VCaP (cell line): ENCODE data around the gene XYLT1.

Experiments used
- H3K27ac ChIP-seq: fragments of 450-650 bp; 2 replicates; pipeline ENCODE4 v1.5.1; 2017
- TF ChIP-seq, protein P1 (sequence below): fragments of 450-650 bp; conservative IDR thresholded peaks from 2 replicates; pipeline ENCODE4 v1.5.1; 2017; ENCODE audit warnings: mild to moderate bottlenecking, moderate library complexity

XYLT1 gene

DNA sequence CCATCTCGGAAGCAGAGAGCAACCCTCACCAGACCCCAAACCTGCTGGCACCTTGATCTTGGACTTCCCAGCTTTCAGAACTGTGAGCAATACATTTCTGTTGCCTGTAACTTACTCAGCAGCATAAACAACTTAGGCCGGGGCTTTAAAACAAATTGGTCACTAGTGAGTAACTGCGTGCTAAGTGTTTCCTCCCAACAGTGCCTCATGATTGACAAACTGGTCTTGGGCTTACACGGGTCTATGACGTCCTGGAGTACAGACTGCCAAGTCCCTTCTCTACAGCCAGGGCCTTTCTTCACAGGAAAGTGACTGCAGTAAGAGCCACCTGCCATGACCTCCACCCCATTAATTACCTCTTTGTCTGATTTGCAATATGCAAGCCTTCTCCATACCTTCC is 136.7 kb downstream of the XYLT1 start:
- no peak overlapping the region for H3K27ac ChIP-seq

GRCh38 chr16:17333229-17333628 is 137.5 kb downstream of the XYLT1 start:
- no peak overlapping the region for H3K27ac ChIP-seq
- TF ChIP-seq, protein P1, sequence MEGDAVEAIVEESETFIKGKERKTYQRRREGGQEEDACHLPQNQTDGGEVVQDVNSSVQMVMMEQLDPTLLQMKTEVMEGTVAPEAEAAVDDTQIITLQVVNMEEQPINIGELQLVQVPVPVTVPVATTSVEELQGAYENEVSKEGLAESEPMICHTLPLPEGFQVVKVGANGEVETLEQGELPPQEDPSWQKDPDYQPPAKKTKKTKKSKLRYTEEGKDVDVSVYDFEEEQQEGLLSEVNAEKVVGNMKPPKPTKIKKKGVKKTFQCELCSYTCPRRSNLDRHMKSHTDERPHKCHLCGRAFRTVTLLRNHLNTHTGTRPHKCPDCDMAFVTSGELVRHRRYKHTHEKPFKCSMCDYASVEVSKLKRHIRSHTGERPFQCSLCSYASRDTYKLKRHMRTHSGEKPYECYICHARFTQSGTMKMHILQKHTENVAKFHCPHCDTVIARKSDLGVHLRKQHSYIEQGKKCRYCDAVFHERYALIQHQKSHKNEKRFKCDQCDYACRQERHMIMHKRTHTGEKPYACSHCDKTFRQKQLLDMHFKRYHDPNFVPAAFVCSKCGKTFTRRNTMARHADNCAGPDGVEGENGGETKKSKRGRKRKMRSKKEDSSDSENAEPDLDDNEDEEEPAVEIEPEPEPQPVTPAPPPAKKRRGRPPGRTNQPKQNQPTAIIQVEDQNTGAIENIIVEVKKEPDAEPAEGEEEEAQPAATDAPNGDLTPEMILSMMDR, result no peak

More for the DNA sequence above, 136.7 kb downstream of the XYLT1 start:
- TF ChIP-seq, protein P1, result no peak

DNA sequence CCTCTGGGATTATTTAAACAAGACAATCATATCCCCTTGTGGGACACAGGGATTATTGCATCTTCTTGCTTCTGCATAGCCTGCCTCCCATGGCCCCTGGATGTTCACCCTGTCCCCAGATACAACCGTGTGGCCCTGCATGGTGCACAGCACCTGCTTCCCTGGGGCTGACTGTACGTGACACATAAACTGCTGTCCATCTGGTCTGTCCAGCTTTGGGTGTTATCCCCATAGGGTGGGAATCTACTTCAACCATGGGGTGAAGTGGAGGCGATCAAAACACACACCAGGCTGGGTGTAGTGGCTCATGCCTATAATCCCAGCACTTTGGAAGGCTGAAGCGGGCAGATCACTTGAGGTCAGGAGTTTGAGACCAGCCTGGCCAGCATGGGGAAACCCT is 138.8 kb downstream of the XYLT1 start:
- no peak overlapping the region for H3K27ac ChIP-seq
- TF ChIP-seq, protein P1, result no peak

GRCh38 chr16:17331071-17331607 is 139.6 kb downstream of the XYLT1 start:
- TF ChIP-seq, protein P1, result no peak
- H3K27ac ChIP-seq, result no peak overlapping the region

DNA sequence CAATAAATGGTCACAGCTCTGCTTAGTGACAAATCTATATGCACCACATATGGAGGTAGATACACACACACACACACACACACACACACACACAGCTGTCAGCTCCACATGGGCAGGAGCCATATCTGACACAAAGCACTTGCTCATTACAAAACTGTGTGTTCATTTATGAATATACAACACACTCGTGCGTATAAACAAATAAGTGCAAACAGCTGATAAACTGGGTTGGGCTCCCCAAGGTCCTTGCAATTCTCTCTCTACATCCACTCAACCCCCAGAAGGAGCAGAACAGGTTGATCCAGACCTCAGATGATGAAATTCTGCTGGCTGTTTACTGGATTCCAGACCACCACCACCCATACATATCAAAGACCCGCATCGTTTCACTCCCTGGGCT is 140.7 kb downstream of the XYLT1 start:
- TF ChIP-seq, protein P1, result no peak
- H3K27ac ChIP-seq, result no peak overlapping the region

DNA sequence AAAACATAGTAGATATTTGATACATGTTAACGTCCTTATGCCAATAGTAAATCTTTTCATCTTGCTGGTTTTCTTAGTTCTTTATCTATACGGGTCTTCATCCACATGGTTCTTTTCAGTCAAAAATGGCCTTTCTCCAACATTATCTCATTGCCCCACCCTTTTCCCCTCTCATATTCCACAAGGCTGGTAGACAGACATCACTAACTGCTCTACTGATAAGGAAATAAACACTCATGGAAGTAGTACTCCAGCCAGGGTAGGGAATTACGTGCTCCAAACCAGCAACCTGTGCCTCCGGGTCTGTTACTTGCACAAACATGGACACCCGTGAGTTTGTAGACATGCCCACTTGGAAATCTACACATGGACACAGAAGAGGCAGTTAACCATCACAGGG is 141.4 kb downstream of the XYLT1 start:
- TF ChIP-seq, protein P1, result no peak
- no peak overlapping the region for H3K27ac ChIP-seq

- TF ChIP-seq, protein P1, result no peak
- H3K27ac ChIP-seq, result no peak overlapping the region
These were observed 141.8 kb downstream of the XYLT1 start for GRCh38 chr16:17328932-17329331.
